ENCODE data around the gene UQCRC2.

DNA sequence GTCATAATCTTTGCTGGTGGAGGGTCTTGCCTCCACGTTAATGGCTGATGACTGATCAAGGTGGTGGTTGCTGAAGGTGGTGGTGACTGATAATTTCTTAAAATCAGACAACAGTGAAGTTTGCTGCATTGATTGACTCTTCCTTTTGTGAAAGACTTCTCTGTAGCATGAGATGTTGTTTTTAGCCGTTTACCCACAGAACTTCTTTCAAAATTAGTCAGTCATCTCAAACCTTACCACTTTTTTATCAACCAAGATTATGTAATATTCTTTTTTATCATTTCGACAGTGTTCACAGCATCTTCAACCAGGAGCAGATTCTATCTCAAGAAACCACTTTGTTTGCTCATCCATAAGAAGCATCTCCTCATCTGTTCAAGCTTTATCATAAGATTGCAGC, 5.9 kb downstream of the UQCRC2 start:
- TF ChIP-seq, protein P1, sequence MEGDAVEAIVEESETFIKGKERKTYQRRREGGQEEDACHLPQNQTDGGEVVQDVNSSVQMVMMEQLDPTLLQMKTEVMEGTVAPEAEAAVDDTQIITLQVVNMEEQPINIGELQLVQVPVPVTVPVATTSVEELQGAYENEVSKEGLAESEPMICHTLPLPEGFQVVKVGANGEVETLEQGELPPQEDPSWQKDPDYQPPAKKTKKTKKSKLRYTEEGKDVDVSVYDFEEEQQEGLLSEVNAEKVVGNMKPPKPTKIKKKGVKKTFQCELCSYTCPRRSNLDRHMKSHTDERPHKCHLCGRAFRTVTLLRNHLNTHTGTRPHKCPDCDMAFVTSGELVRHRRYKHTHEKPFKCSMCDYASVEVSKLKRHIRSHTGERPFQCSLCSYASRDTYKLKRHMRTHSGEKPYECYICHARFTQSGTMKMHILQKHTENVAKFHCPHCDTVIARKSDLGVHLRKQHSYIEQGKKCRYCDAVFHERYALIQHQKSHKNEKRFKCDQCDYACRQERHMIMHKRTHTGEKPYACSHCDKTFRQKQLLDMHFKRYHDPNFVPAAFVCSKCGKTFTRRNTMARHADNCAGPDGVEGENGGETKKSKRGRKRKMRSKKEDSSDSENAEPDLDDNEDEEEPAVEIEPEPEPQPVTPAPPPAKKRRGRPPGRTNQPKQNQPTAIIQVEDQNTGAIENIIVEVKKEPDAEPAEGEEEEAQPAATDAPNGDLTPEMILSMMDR (IDR thresholded peaks at IDR 0.05; ENCODE audit: poor library complexity, severe bottlenecking) = no peak
- TF ChIP-seq, protein P2, sequence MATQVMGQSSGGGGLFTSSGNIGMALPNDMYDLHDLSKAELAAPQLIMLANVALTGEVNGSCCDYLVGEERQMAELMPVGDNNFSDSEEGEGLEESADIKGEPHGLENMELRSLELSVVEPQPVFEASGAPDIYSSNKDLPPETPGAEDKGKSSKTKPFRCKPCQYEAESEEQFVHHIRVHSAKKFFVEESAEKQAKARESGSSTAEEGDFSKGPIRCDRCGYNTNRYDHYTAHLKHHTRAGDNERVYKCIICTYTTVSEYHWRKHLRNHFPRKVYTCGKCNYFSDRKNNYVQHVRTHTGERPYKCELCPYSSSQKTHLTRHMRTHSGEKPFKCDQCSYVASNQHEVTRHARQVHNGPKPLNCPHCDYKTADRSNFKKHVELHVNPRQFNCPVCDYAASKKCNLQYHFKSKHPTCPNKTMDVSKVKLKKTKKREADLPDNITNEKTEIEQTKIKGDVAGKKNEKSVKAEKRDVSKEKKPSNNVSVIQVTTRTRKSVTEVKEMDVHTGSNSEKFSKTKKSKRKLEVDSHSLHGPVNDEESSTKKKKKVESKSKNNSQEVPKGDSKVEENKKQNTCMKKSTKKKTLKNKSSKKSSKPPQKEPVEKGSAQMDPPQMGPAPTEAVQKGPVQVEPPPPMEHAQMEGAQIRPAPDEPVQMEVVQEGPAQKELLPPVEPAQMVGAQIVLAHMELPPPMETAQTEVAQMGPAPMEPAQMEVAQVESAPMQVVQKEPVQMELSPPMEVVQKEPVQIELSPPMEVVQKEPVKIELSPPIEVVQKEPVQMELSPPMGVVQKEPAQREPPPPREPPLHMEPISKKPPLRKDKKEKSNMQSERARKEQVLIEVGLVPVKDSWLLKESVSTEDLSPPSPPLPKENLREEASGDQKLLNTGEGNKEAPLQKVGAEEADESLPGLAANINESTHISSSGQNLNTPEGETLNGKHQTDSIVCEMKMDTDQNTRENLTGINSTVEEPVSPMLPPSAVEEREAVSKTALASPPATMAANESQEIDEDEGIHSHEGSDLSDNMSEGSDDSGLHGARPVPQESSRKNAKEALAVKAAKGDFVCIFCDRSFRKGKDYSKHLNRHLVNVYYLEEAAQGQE (IDR thresholded peaks at IDR 0.05; ENCODE audit: borderline replicate concordance) = no peak
- no peak for TF ChIP-seq RAD21 (conservative IDR thresholded peaks at IDR 0.05)
- TF ChIP-seq EZH2 (IDR thresholded peaks at IDR 0.05; ENCODE audit: borderline replicate concordance, insufficient read depth, low read length, poor library complexity, severe bottlenecking) = no peak

Measured in neural cell (in vitro differentiated cells).